Measurements from ENCODE around the gene CFB.

The CFB gene

DNA sequence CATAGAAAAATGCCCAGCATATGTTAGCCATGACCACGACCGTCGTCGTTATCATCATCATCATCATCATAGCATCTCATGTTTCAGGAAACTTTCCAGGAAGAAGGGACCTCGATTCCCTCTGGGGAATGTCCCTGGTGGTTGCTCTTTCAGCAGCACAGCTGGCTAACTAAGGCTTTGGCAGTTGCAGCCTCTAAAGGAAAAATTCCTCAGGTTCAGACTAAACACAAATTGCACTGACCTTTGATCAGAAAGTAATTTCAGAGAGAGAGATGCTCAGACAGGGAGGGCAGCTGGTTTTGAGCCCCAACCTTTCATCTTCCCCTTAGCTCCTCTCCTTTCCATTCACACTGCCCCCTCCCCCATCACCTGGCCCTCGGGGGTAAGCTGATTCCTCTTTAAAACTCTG is 5.6 kb upstream of the CFB start:
- peak overlapping the region; percentile 80 for H2AFZ ChIP-seq (ENCODE audit: low read length)
- H3F3A ChIP-seq (ENCODE audit: low read depth), result no peaks in the 10 kb centered on the region
- no peak for TF ChIP-seq EZH2phosphoT487 (IDR thresholded peaks at IDR 0.05; ENCODE audit: borderline replicate concordance)
- TF ChIP-seq, protein P1, sequence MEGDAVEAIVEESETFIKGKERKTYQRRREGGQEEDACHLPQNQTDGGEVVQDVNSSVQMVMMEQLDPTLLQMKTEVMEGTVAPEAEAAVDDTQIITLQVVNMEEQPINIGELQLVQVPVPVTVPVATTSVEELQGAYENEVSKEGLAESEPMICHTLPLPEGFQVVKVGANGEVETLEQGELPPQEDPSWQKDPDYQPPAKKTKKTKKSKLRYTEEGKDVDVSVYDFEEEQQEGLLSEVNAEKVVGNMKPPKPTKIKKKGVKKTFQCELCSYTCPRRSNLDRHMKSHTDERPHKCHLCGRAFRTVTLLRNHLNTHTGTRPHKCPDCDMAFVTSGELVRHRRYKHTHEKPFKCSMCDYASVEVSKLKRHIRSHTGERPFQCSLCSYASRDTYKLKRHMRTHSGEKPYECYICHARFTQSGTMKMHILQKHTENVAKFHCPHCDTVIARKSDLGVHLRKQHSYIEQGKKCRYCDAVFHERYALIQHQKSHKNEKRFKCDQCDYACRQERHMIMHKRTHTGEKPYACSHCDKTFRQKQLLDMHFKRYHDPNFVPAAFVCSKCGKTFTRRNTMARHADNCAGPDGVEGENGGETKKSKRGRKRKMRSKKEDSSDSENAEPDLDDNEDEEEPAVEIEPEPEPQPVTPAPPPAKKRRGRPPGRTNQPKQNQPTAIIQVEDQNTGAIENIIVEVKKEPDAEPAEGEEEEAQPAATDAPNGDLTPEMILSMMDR (conservative IDR thresholded peaks at IDR 0.05; ENCODE audit: low read length), result no peak
- peaks cover 17% of the 10 kb centered on the region for H3K4me1 ChIP-seq (ENCODE audit: insufficient read depth, low read length, poor library complexity, severe bottlenecking)
- no peaks in the 10 kb centered on the region for H3K36me3 ChIP-seq (ENCODE audit: insufficient read depth, low read length)
- no peaks in the 10 kb centered on the region for H3K9me2 ChIP-seq (replicated peaks; ENCODE audit: low read depth, low read length)
- peak overlapping the region; percentile 56 for H3K4me2 ChIP-seq (ENCODE audit: low read depth, low read length, poor library complexity, severe bottlenecking)
- no peaks in the 10 kb centered on the region for H3K27me3 ChIP-seq (ENCODE audit: insufficient read depth, low read length, poor library complexity, severe bottlenecking)
- H3K79me2 ChIP-seq (ENCODE audit: insufficient read depth, low read length), result no peaks in the 10 kb centered on the region
- peak overlapping the region; percentile 41 for H3K9ac ChIP-seq (ENCODE audit: low read depth, low read length, poor library complexity, severe bottlenecking)
- no peaks in the 10 kb centered on the region for H4K20me1 ChIP-seq (ENCODE audit: insufficient read depth, low read length, poor library complexity, severe bottlenecking)
- no peaks in the 10 kb centered on the region for H3K9me3 ChIP-seq (ENCODE audit: insufficient read depth, low read depth, low read length)
- H3K4me3 ChIP-seq (ENCODE audit: low read length, poor library complexity, severe bottlenecking), result peak overlapping the region; percentile 31

DNA sequence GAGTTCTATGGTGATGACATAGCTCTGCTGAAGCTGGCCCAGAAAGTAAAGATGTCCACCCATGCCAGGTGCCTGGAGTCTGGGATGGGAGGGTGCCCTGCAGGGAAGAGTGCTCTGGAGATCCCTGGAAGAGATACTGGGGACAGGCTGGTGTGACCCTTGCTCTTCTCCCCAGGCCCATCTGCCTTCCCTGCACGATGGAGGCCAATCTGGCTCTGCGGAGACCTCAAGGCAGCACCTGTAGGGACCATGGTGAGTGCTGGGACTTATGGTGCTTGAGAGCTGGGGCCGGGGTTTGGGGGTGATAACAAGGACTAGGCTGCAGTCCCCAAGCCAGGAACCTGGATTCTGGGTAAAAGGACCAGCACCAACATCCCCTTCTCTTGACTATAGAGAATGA is 2.2 kb upstream of the CFB start:
- Histone ChIP-seq H3K9ac (ENCODE audit: low read depth, low read length, poor library complexity, severe bottlenecking) (no peak overlapping the region), H4K20me1 (ENCODE audit: insufficient read depth, low read length, poor library complexity, severe bottlenecking) (no peaks in the 10 kb centered on the region), H3K9me3 (ENCODE audit: insufficient read depth, low read depth, low read length) (no peaks in the 10 kb centered on the region), H3K4me2 (ENCODE audit: low read depth, low read length, poor library complexity, severe bottlenecking) (no peak overlapping the region), H2AFZ (ENCODE audit: low read length) (no peak overlapping the region), H3K36me3 (ENCODE audit: insufficient read depth, low read length) (no peaks in the 10 kb centered on the region), H3K4me1 (ENCODE audit: insufficient read depth, low read length, poor library complexity, severe bottlenecking) (peaks cover 17% of the 10 kb centered on the region), H3F3A (ENCODE audit: low read depth) (no peaks in the 10 kb centered on the region), H3K4me3 (ENCODE audit: low read length, poor library complexity, severe bottlenecking) (no peak overlapping the region), H3K79me2 (ENCODE audit: insufficient read depth, low read length) (no peaks in the 10 kb centered on the region), H3K27me3 (ENCODE audit: insufficient read depth, low read length, poor library complexity, severe bottlenecking) (no peaks in the 10 kb centered on the region), H3K9me2 (replicated peaks; ENCODE audit: low read depth, low read length) (no peaks in the 10 kb centered on the region)
- TF ChIP-seq, protein P1 (conservative IDR thresholded peaks at IDR 0.05; ENCODE audit: low read length), result no peak
- no peak for TF ChIP-seq EZH2phosphoT487 (IDR thresholded peaks at IDR 0.05; ENCODE audit: borderline replicate concordance)

DNA sequence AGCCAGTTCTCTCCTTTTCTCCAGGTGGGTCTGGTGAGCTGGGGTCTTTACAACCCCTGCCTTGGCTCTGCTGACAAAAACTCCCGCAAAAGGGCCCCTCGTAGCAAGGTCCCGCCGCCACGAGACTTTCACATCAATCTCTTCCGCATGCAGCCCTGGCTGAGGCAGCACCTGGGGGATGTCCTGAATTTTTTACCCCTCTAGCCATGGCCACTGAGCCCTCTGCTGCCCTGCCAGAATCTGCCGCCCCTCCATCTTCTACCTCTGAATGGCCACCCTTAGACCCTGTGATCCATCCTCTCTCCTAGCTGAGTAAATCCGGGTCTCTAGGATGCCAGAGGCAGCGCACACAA is 765 bp upstream of the CFB start:
- Histone ChIP-seq H3K4me3 (ENCODE audit: low read length, poor library complexity, severe bottlenecking) (no peak overlapping the region), H2AFZ (ENCODE audit: low read length) (no peak overlapping the region), H3K9ac (ENCODE audit: low read depth, low read length, poor library complexity, severe bottlenecking) (no peak overlapping the region), H3K4me1 (ENCODE audit: insufficient read depth, low read length, poor library complexity, severe bottlenecking) (peaks cover 13% of the 10 kb centered on the region), H3K9me3 (ENCODE audit: insufficient read depth, low read depth, low read length) (no peaks in the 10 kb centered on the region), H4K20me1 (ENCODE audit: insufficient read depth, low read length, poor library complexity, severe bottlenecking) (no peaks in the 10 kb centered on the region), H3K27me3 (ENCODE audit: insufficient read depth, low read length, poor library complexity, severe bottlenecking) (no peaks in the 10 kb centered on the region), H3K4me2 (ENCODE audit: low read depth, low read length, poor library complexity, severe bottlenecking) (no peak overlapping the region), H3K79me2 (ENCODE audit: insufficient read depth, low read length) (no peaks in the 10 kb centered on the region), H3K9me2 (replicated peaks; ENCODE audit: low read depth, low read length) (no peaks in the 10 kb centered on the region), H3K36me3 (ENCODE audit: insufficient read depth, low read length) (no peaks in the 10 kb centered on the region), H3F3A (ENCODE audit: low read depth) (no peaks in the 10 kb centered on the region)
- TF ChIP-seq, protein P1 (conservative IDR thresholded peaks at IDR 0.05; ENCODE audit: low read length), result no peak
- TF ChIP-seq EZH2phosphoT487 (IDR thresholded peaks at IDR 0.05; ENCODE audit: borderline replicate concordance), result no peak

Data from Loucy (cell line).